Neural progenitor cell (in vitro differentiated cells): Measurements from ENCODE around the gene LMTK2. TPM values are rescaled to one million over a fixed set of nuclear protein-coding genes. Genes with fewer than 3 reads are reported as not detected.

ENCODE experiments used
- DNase-seq: peaks from one replicate; pipeline ENCODE4 v3.0.0-alpha.2; 2016; ENCODE audit warnings: low spot score
- H2AFZ ChIP-seq: fragments of 200-600 bp; sonication (generic); replicated peaks from 2 replicates; pipeline ENCODE4 v1.6.1; 2016; ENCODE audit warnings: antibody characterized with exemption
- H3F3A ChIP-seq: fragments of 200-600 bp; sonication (generic); 2 replicates; pipeline ENCODE4 v1.6.1; 2016; ENCODE audit warnings: antibody characterized with exemption, low read depth
- H3K27ac ChIP-seq: fragments of 200-600 bp; sonication (generic); 2 replicates; pipeline ENCODE4 v1.5.1; 2016; ENCODE audit warnings: mild to moderate bottlenecking
- H3K27me3 ChIP-seq: fragments of 200-600 bp; sonication (generic); 2 replicates; pipeline ENCODE4 v1.6.1; 2016; ENCODE audit warnings: mild to moderate bottlenecking, moderate library complexity
- H3K36me3 ChIP-seq: fragments of 200-600 bp; sonication (generic); 2 replicates; pipeline ENCODE4 v1.5.1; 2016
- H3K4me1 ChIP-seq: fragments of 200-600 bp; sonication (generic); 2 replicates; pipeline ENCODE4 v1.6.1; 2016; ENCODE audit warnings: mixed run types
- H3K4me2 ChIP-seq: fragments of 200-600 bp; sonication (generic); 2 replicates; pipeline ENCODE4 v1.6.1; 2016
- H3K4me3 ChIP-seq: fragments of 200-600 bp; sonication (generic); 2 replicates; pipeline ENCODE4 v1.5.1; 2016
- H3K79me2 ChIP-seq: fragments of 200-600 bp; sonication (generic); 2 replicates; pipeline ENCODE4 v1.6.1; 2016; ENCODE audit warnings: low read depth
- H3K9ac ChIP-seq: fragments of 200-600 bp; sonication (generic); 2 replicates; pipeline ENCODE4 v1.6.1; 2016
- H3K9me3 ChIP-seq: fragments of 200-600 bp; sonication (generic); 2 replicates; pipeline ENCODE4 v1.5.1; 2016; ENCODE audit warnings: low read depth
- H4K20me1 ChIP-seq: fragments of 200-600 bp; sonication (generic); 2 replicates; pipeline ENCODE4 v1.6.1; 2016; ENCODE audit warnings: low read depth
- H3K27ac Mint-ChIP-seq: 3 replicates; pipeline ENCODE4 v1.8.0; 2021; ENCODE audit warnings: mixed read lengths
- H3K27me3 Mint-ChIP-seq: 2 replicates; pipeline ENCODE4 v1.8.0; 2022; ENCODE audit warnings: low read depth, mild to moderate bottlenecking, inconsistent platforms, moderate library complexity, mixed read lengths; ENCODE audit not compliant: insufficient read depth
- H3K36me3 Mint-ChIP-seq: 3 replicates; pipeline ENCODE4 v1.8.0; 2021; ENCODE audit warnings: mixed read lengths
- H3K4me1 Mint-ChIP-seq: 3 replicates; pipeline ENCODE4 v1.8.0; 2021; ENCODE audit warnings: mixed read lengths
- H3K4me3 Mint-ChIP-seq: 3 replicates; pipeline ENCODE4 v1.8.0; 2021; ENCODE audit warnings: mild to moderate bottlenecking, moderate library complexity, mixed read lengths
- H3K9me3 Mint-ChIP-seq: 3 replicates; pipeline ENCODE4 v1.8.0; 2020; ENCODE audit warnings: mixed read lengths
- EZH2 ChIP-seq: fragments of 200-600 bp; sonication (generic); IDR thresholded peaks from 2 replicates; pipeline ENCODE4 v1.6.1; 2017; ENCODE audit warnings: antibody characterized with exemption, mild to moderate bottlenecking, moderate library complexity
- EZH2phosphoT487 ChIP-seq: fragments of 200-600 bp; sonication (generic); IDR thresholded peaks from 2 replicates; pipeline ENCODE4 v1.6.1; 2017; ENCODE audit warnings: antibody characterized with exemption
- total RNA-seq: library from RNA; depleted of rRNA; stranded (reverse); fragments of >200 nt; gene quantifications from 2 replicates; pipeline ENCODE4 v1.2.3, GENCODE V29; 2015; ENCODE audit warnings: low replicate concordance
- TF ChIP-seq, protein P1 (sequence below): fragments of 200-600 bp; sonication (generic); IDR thresholded peaks from 2 replicates; pipeline ENCODE4 v1.5.1; 2017; ENCODE audit warnings: antibody characterized with exemption, mild to moderate bottlenecking

Gene LMTK2
- total RNA-seq, 1 donor from 2014 or later: 14.1 TPM

GRCh38 chr7:98180751-98181150 lies 74.1 kb downstream of the LMTK2 start:
- H3K9me3 Mint-ChIP-seq: no peaks in the 10 kb centered on the region
- Histone ChIP-seq H3K27ac (no peak overlapping the region), H3K9ac (no peak overlapping the region), H3K36me3 (peaks cover 4% of the 10 kb centered on the region), H3K4me2 (no peak overlapping the region), H3K9me3 (no peaks in the 10 kb centered on the region), H3K27me3 (no peaks in the 10 kb centered on the region), H3K4me3 (no peak overlapping the region), H2AFZ (no peak overlapping the region), H3K79me2 (no peaks in the 10 kb centered on the region), H4K20me1 (no peaks in the 10 kb centered on the region), H3F3A (no peaks in the 10 kb centered on the region), H3K4me1 (no peaks in the 10 kb centered on the region)
- H3K27me3 Mint-ChIP-seq: no peaks in the 10 kb centered on the region
- H3K36me3 Mint-ChIP-seq: peaks cover 16% of the 10 kb centered on the region
- no peak for DNase-seq
- TF ChIP-seq EZH2phosphoT487 (no peak), EZH2 (no peak)
- TF ChIP-seq, protein P1, sequence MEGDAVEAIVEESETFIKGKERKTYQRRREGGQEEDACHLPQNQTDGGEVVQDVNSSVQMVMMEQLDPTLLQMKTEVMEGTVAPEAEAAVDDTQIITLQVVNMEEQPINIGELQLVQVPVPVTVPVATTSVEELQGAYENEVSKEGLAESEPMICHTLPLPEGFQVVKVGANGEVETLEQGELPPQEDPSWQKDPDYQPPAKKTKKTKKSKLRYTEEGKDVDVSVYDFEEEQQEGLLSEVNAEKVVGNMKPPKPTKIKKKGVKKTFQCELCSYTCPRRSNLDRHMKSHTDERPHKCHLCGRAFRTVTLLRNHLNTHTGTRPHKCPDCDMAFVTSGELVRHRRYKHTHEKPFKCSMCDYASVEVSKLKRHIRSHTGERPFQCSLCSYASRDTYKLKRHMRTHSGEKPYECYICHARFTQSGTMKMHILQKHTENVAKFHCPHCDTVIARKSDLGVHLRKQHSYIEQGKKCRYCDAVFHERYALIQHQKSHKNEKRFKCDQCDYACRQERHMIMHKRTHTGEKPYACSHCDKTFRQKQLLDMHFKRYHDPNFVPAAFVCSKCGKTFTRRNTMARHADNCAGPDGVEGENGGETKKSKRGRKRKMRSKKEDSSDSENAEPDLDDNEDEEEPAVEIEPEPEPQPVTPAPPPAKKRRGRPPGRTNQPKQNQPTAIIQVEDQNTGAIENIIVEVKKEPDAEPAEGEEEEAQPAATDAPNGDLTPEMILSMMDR: no peak
- H3K27ac Mint-ChIP-seq: no peak overlapping the region
- H3K4me3 Mint-ChIP-seq: no peak overlapping the region
- H3K4me1 Mint-ChIP-seq: no peaks in the 10 kb centered on the region

GRCh38 chr7:98185101-98185500 lies 78.4 kb downstream of the LMTK2 start:
- Histone ChIP-seq H3K27ac (no peak overlapping the region), H3K36me3 (no peaks in the 10 kb centered on the region), H3K9ac (no peak overlapping the region), H3K27me3 (no peaks in the 10 kb centered on the region), H3K4me1 (no peaks in the 10 kb centered on the region), H3K9me3 (no peaks in the 10 kb centered on the region), H4K20me1 (no peaks in the 10 kb centered on the region), H3K4me2 (no peak overlapping the region), H2AFZ (no peak overlapping the region), H3F3A (no peaks in the 10 kb centered on the region), H3K79me2 (no peaks in the 10 kb centered on the region), H3K4me3 (no peak overlapping the region)
- no peak for DNase-seq
- H3K27me3 Mint-ChIP-seq: peaks cover 3% of the 10 kb centered on the region
- no peaks in the 10 kb centered on the region for H3K4me1 Mint-ChIP-seq
- H3K9me3 Mint-ChIP-seq: peaks cover 3% of the 10 kb centered on the region
- H3K36me3 Mint-ChIP-seq: peaks cover 24% of the 10 kb centered on the region
- H3K4me3 Mint-ChIP-seq: no peak overlapping the region
- no peak overlapping the region for H3K27ac Mint-ChIP-seq
- TF ChIP-seq EZH2 (no peak), EZH2phosphoT487 (no peak)
- TF ChIP-seq, protein P1: no peak

GRCh38 chr7:98186452-98187137 lies 79.9 kb downstream of the LMTK2 start:
- no peak overlapping the region for H3K4me2 ChIP-seq
- no peaks in the 10 kb centered on the region for H3K79me2 ChIP-seq
- H3F3A ChIP-seq: no peaks in the 10 kb centered on the region
- no peaks in the 10 kb centered on the region for H3K4me1 ChIP-seq
- no peak overlapping the region for H3K4me3 ChIP-seq
- no peak for DNase-seq
- no peaks in the 10 kb centered on the region for H3K36me3 ChIP-seq
- no peak overlapping the region for H3K9ac ChIP-seq
- TF ChIP-seq, protein P1: no peak
- TF ChIP-seq EZH2phosphoT487: no peak
- no peak for TF ChIP-seq EZH2
- H2AFZ ChIP-seq: no peak overlapping the region
- H3K27me3 ChIP-seq: no peaks in the 10 kb centered on the region
- no peaks in the 10 kb centered on the region for H4K20me1 ChIP-seq
- Mint-ChIP-seq H3K27me3 (peaks cover 3% of the 10 kb centered on the region), H3K9me3 (peaks cover 3% of the 10 kb centered on the region), H3K4me1 (no peaks in the 10 kb centered on the region), H3K4me3 (no peak overlapping the region), H3K27ac (no peak overlapping the region), H3K36me3 (peaks cover 20% of the 10 kb centered on the region)
- no peaks in the 10 kb centered on the region for H3K9me3 ChIP-seq
- H3K27ac ChIP-seq: no peak overlapping the region
